Daoy (cell line): ENCODE results near the gene TRAPPC12. TPM values are rescaled to one million over a fixed set of nuclear protein-coding genes. Genes with fewer than 3 reads are reported as not detected.
"Not testable (repeated sequence)": the region's sequence is repeated elsewhere in the genome, so short reads cannot be mapped to it uniquely, and the experiment has no call there.

Experiments
- DNase-seq: peaks from one replicate; pipeline ENCODE4 v3.0.0-alpha.2; 2015; ENCODE audit warnings: low read depth
- total RNA-seq: library from RNA; depleted of rRNA; stranded (reverse); fragments of >200 nt; shearing (Covaris generic); gene quantifications from 2 replicates; pipeline ENCODE4 v1.2.3, GENCODE V29; 2014

The TRAPPC12 gene
- total RNA-seq, 1 experiment from 2014 or later = 58.9 TPM

- DNase-seq = not testable (repeated sequence)
Measured at GRCh38 chr2:3454005-3454404, 74.5 kb downstream of the TRAPPC12 start.

- DNase-seq = no peak
Measured at GRCh38 chr2:3454802-3455201, 75.3 kb downstream of the TRAPPC12 start.

- no peak for DNase-seq
Measured at GRCh38 chr2:3456125-3456524, 76.6 kb downstream of the TRAPPC12 start.

GRCh38 chr2:3457524-3458395, 78.3 kb downstream of the TRAPPC12 start:
- DNase-seq = no peak

- DNase-seq = no peak
Measured at GRCh38 chr2:3458396-3459184, 79.1 kb downstream of the TRAPPC12 start.

- DNase-seq = no peak
Measured at GRCh38 chr2:3459185-3460015, 79.9 kb downstream of the TRAPPC12 start.

GRCh38 chr2:3460156-3460555, 80.7 kb downstream of the TRAPPC12 start:
- DNase-seq = no peak

GRCh38 chr2:3460831-3461800, 81.6 kb downstream of the TRAPPC12 start:
- DNase-seq = no peak

- DNase-seq = peak; percentile 55
Measured at GRCh38 chr2:3461801-3462492, 82.5 kb downstream of the TRAPPC12 start.

- DNase-seq = no peak
Measured at GRCh38 chr2:3462493-3463104, 83.1 kb downstream of the TRAPPC12 start.

- no peak for DNase-seq
Measured at GRCh38 chr2:3463186-3463835, 83.8 kb downstream of the TRAPPC12 start.

- DNase-seq = no peak
Measured at GRCh38 chr2:3463944-3464343, 84.5 kb downstream of the TRAPPC12 start.

- DNase-seq = no peak
Measured at GRCh38 chr2:3464401-3465005, 85.0 kb downstream of the TRAPPC12 start.

- DNase-seq = no peak
Measured at GRCh38 chr2:3465328-3465727, 85.8 kb downstream of the TRAPPC12 start.

- peak; percentile 83 for DNase-seq
Measured at GRCh38 chr2:3465844-3466481, 86.5 kb downstream of the TRAPPC12 start.

GRCh38 chr2:3466482-3466863, 87.0 kb downstream of the TRAPPC12 start:
- no peak for DNase-seq

- no peak for DNase-seq
Measured at GRCh38 chr2:3466966-3467365, 87.5 kb downstream of the TRAPPC12 start.

- DNase-seq = no peak
Measured at GRCh38 chr2:3467654-3468053, 88.2 kb downstream of the TRAPPC12 start.
